T-helper 1 cell treated with Interleukin-12 subunit alpha and Interleukin-12 subunit beta and Interleukin-4 antibody, amounts not matched to agents 30 μg/mL and 1 μg/mL, for 36 hours (primary cell): ENCODE data around the gene PISD.
A peak's percentile ranks its signal among the peaks of the same experiment; 100 is the strongest.
"Not testable (repeated sequence)": the region's sequence is repeated elsewhere in the genome, so short reads cannot be mapped to it uniquely, and the experiment has no call there.

Experiments used
- H3K27ac Mint-ChIP-seq: one replicate; pipeline ENCODE4 v1.8.0; 2021; ENCODE audit warnings: mild to moderate bottlenecking, mixed read lengths
- H3K27me3 Mint-ChIP-seq: one replicate; pipeline ENCODE4 v1.8.0; 2021; ENCODE audit warnings: low read depth, mixed read lengths
- H3K36me3 Mint-ChIP-seq: one replicate; pipeline ENCODE4 v1.8.0; 2021; ENCODE audit warnings: low read depth, mixed read lengths
- H3K4me1 Mint-ChIP-seq: one replicate; pipeline ENCODE4 v1.8.0; 2021; ENCODE audit warnings: low read depth, mixed read lengths
- H3K4me3 Mint-ChIP-seq: one replicate; pipeline ENCODE4 v1.8.0; 2021; ENCODE audit warnings: mild to moderate bottlenecking, moderate library complexity, mixed read lengths
- H3K9me3 Mint-ChIP-seq: one replicate; pipeline ENCODE4 v1.8.0; 2021; ENCODE audit warnings: mixed read lengths

PISD gene

GRCh38 chr22:31674219-31674618 is 12.2 kb upstream of the PISD start:
- H3K4me1 Mint-ChIP-seq, H3K36me3 Mint-ChIP-seq, H3K27ac Mint-ChIP-seq, H3K9me3 Mint-ChIP-seq, H3K27me3 Mint-ChIP-seq, H3K4me3 Mint-ChIP-seq: not testable (repeated sequence)

- H3K4me1 Mint-ChIP-seq, H3K36me3 Mint-ChIP-seq, H3K4me3 Mint-ChIP-seq, H3K9me3 Mint-ChIP-seq, H3K27me3 Mint-ChIP-seq, H3K27ac Mint-ChIP-seq: not testable (repeated sequence)
Measured at GRCh38 chr22:31668849-31669248, 6.8 kb upstream of the PISD start.

DNA sequence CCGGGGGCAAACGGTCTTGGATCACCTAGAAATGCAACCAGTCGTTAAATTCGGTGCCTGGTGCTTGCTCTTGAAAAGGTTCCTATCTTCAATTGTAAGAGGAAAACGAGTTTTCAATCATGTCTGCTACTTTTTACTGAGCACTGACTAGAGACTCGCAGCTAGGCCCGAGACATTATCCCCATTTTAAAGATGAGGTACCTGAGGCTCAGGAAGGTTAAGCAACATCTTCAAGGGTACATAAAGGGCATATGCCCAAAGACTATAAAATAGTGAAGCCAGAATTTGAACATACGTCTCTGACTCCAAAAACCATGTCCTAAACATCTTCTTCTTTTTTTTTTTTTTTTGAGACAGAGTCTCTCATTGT is 638 bp upstream of the PISD start:
- no peaks in the 10 kb centered on the region for H3K27me3 Mint-ChIP-seq
- H3K4me1 Mint-ChIP-seq = peaks cover 31% of the 10 kb centered on the region
- H3K27ac Mint-ChIP-seq = peak overlapping the region; percentile 97
- H3K4me3 Mint-ChIP-seq = peak overlapping the region; percentile 99
- no peaks in the 10 kb centered on the region for H3K9me3 Mint-ChIP-seq
- H3K36me3 Mint-ChIP-seq = peaks cover 2% of the 10 kb centered on the region

GRCh38 chr22:31660860-31661341 is 1.1 kb downstream of the PISD start:
- Mint-ChIP-seq H3K4me1 (peaks cover 34% of the 10 kb centered on the region), H3K4me3 (peak overlapping the region; percentile 99), H3K27ac (peak overlapping the region; percentile 97)
- not testable (repeated sequence) for H3K27me3 Mint-ChIP-seq, H3K36me3 Mint-ChIP-seq, H3K9me3 Mint-ChIP-seq

DNA sequence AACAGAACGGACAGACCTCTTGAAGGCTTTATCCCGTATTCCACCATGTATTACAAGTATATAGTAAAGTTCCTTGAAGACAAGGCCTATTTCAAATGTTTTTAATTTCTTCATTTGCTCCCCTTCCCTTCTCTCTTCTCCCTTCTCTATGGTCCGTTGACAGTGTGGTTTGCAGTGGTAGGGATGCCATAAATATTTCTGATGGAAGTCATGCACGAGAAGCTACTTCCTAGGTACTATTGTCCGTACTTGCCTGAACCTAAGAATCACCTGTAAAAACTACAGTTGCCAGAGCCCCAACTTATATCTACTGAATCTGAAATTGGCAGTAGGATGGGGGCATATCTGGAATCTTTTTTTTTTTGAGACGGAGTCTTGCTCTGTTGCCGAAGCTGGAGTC is 2.8 kb downstream of the PISD start:
- Mint-ChIP-seq H3K27me3 (no peaks in the 10 kb centered on the region), H3K4me3 (no peak overlapping the region), H3K36me3 (peaks cover 2% of the 10 kb centered on the region), H3K4me1 (peaks cover 32% of the 10 kb centered on the region), H3K27ac (no peak overlapping the region), H3K9me3 (no peaks in the 10 kb centered on the region)

DNA sequence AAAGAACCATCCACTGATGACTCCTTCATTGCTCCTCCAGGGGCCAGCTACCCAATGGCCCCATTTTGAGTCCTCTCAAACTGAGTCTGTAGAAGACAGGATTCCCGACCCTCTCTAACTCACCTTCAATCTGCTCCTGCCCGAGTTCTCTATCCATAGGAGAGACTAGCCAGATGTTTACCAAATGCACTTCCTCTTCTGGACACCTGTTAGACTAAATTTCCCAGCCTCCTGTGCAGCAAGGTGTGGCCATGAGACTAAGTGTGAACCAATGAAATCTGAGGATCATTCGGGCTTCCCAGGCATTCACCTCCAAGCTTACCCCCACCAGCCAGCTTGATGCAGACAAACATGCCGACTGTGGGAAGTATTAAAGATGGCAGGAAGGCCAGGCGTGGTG is 7.6 kb downstream of the PISD start:
- no peaks in the 10 kb centered on the region for H3K27me3 Mint-ChIP-seq
- no peak overlapping the region for H3K27ac Mint-ChIP-seq
- peaks cover 4% of the 10 kb centered on the region for H3K36me3 Mint-ChIP-seq
- H3K4me1 Mint-ChIP-seq = peaks cover 18% of the 10 kb centered on the region
- no peak overlapping the region for H3K4me3 Mint-ChIP-seq
- H3K9me3 Mint-ChIP-seq = no peaks in the 10 kb centered on the region

- Mint-ChIP-seq H3K4me3 (no peak overlapping the region), H3K27me3 (no peaks in the 10 kb centered on the region), H3K9me3 (no peaks in the 10 kb centered on the region), H3K27ac (no peak overlapping the region), H3K4me1 (peaks cover 16% of the 10 kb centered on the region), H3K36me3 (peaks cover 8% of the 10 kb centered on the region)
Measured at GRCh38 chr22:31653944-31654343, 8.1 kb downstream of the PISD start.

GRCh38 chr22:31652911-31653684 is 8.9 kb downstream of the PISD start:
- peaks cover 11% of the 10 kb centered on the region for H3K36me3 Mint-ChIP-seq
- no peaks in the 10 kb centered on the region for H3K9me3 Mint-ChIP-seq
- H3K27ac Mint-ChIP-seq = no peak overlapping the region
- H3K4me3 Mint-ChIP-seq = no peak overlapping the region
- H3K27me3 Mint-ChIP-seq = no peaks in the 10 kb centered on the region
- H3K4me1 Mint-ChIP-seq = peaks cover 15% of the 10 kb centered on the region

GRCh38 chr22:31652088-31652487 is 9.9 kb downstream of the PISD start:
- peaks cover 12% of the 10 kb centered on the region for H3K4me1 Mint-ChIP-seq
- H3K9me3 Mint-ChIP-seq = no peaks in the 10 kb centered on the region
- H3K27me3 Mint-ChIP-seq = no peaks in the 10 kb centered on the region
- H3K4me3 Mint-ChIP-seq = no peak overlapping the region
- H3K27ac Mint-ChIP-seq = no peak overlapping the region
- H3K36me3 Mint-ChIP-seq = peaks cover 15% of the 10 kb centered on the region

DNA sequence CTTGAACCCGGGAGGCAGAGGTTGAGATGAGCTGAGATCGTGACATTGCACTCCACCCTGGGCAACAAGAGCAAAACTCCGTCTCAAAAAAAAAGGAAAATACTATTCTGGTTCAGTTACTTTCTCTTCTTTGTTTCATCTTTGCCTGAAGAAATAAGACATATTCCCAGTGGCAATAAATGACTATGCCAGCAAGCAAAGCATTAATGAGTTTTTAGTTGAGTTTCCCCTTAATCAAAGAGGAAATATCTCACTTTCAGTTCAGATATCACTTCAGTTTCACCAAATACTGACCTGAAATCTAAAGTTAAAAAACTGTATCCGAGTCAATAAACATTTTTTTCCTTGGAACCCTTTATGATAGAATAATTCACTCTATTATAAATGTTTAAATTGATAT is 10.4 kb downstream of the PISD start:
- Mint-ChIP-seq H3K4me1 (peaks cover 12% of the 10 kb centered on the region), H3K27me3 (no peaks in the 10 kb centered on the region), H3K36me3 (peaks cover 17% of the 10 kb centered on the region), H3K4me3 (no peak overlapping the region), H3K27ac (no peak overlapping the region), H3K9me3 (no peaks in the 10 kb centered on the region)

GRCh38 chr22:31650391-31650790 is 11.6 kb downstream of the PISD start:
- Mint-ChIP-seq H3K9me3 (no peaks in the 10 kb centered on the region), H3K4me3 (no peak overlapping the region), H3K4me1 (peaks cover 16% of the 10 kb centered on the region), H3K36me3 (peaks cover 20% of the 10 kb centered on the region), H3K27ac (no peak overlapping the region), H3K27me3 (no peaks in the 10 kb centered on the region)

- Mint-ChIP-seq H3K4me1 (peaks cover 6% of the 10 kb centered on the region), H3K27ac (no peak overlapping the region), H3K27me3 (no peaks in the 10 kb centered on the region), H3K36me3 (peaks cover 25% of the 10 kb centered on the region), H3K4me3 (no peak overlapping the region), H3K9me3 (no peaks in the 10 kb centered on the region)
Measured at GRCh38 chr22:31647523-31648320, 14.3 kb downstream of the PISD start.

DNA sequence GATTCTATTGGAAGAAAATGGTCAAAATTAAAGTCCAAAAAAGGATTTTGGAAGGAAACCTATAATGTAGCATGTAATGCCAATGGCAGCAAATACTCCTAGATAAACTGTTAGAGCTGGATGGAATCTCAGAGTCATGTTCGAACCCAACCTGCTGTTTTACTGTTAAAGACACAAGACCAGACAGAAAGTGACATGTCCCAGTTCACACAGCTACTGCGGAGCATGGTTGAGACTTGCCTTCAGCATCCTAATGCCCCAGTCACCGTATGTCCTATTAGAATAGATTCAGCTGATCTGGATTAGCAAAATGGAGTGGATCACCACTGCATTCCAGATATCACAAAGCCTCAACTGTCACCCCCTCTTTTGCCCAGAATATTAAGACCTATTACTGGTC is 14.9 kb downstream of the PISD start:
- peaks cover 6% of the 10 kb centered on the region for H3K4me1 Mint-ChIP-seq
- H3K9me3 Mint-ChIP-seq = no peaks in the 10 kb centered on the region
- H3K27me3 Mint-ChIP-seq = no peaks in the 10 kb centered on the region
- H3K36me3 Mint-ChIP-seq = peaks cover 25% of the 10 kb centered on the region
- H3K4me3 Mint-ChIP-seq = no peak overlapping the region
- peak overlapping the region; percentile 60 for H3K27ac Mint-ChIP-seq

DNA sequence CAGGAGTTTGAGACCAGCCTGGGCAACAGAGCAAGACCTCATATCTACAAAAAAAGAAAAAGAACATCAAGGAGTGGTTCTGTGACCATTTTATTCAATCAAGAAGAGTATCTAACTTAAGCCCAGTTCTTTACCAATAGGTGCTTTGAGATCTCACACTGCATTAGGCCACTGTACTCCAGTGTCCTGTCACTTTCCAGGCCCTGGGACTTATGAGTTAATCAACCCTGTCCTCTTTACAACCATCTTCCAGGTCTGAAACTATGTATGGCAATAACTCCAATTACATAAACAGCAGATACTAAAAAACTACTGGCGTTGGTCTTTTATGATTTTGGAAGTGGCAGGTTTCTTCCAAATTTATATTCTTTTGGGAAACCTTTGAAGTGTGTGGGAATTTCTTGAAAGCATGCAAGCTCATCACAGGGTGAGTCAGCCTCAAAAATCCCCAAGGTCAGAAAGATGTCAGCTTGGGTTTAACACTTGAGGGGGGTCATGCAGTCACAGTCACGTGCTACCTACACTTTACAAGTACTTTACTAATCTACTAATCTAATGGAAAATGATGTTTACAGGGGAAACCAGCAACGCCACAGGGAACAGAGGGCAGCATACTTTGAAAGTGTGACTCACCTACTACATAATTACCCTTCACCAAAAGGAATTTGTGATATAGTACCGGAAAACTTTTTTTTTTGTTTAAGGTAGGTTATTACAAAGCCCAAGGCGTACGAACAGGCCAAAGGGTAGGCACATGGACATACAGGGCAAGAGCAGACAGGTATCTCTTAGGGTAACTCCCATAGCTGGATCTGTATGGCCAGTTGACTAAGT is 15.6 kb downstream of the PISD start:
- H3K27ac Mint-ChIP-seq = peak overlapping the region; percentile 60
- no peaks in the 10 kb centered on the region for H3K9me3 Mint-ChIP-seq
- no peak overlapping the region for H3K4me3 Mint-ChIP-seq
- no peaks in the 10 kb centered on the region for H3K27me3 Mint-ChIP-seq
- peaks cover 25% of the 10 kb centered on the region for H3K36me3 Mint-ChIP-seq
- peaks cover 6% of the 10 kb centered on the region for H3K4me1 Mint-ChIP-seq
